ENCODE results near the gene ANKRD36B.
"Not testable (repeated sequence)": the region's sequence is repeated elsewhere in the genome, so short reads cannot be mapped to it uniquely, and the experiment has no call there.

ANKRD36B gene

DNA sequence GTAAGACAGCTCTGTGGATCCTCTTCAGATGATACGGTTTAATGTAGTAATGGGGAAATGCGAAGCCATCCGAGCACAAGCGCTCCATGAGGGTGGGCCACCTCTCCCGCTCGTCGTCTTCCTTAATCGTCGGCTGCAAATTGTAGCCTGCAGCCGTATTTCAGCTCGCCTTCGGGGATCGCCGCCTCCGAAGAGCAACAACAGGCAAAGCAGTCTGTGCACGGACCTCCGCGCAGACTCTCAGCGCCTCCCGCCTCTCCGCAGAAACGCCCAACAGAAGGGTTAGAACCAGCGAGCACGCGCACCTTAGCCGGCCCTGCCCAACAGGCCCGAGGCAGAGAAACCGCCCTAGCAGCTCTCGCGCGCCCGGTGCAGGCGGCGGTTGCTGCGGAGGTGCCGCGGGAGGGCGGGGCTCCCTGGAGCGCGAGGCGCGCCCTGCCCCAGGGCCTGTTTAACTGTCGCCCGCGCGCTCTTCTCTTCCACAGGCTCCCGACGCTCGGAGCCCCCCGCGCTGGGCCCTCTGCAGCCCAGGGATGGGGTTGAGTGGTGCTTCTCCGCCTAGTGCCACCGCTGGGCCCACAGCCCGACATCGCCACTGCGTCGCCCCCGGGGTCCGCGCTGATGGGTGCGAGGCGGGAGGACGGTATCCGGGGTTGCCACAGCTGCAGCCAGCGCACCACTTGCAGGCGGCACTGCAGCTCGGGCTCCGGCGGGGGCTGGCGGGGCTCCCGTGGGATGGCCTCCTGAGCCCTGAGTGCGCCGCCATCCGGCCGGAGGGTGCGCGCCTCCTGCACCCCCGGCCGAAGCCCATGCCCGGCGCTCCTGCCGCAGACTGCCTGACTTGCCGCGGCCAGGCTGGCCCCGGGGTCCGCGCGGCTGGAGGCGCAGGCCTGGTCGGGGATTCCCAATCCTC is at the start of gene ANKRD36B:
TSS of gene ANKRD36B (minus strand) at position 280 of the 913 bp plus-strand sequence. CDS start at position 88, 192 bp downstream.
- peak within 1 kb of the TSS; percentile 89 for H3K27ac ChIP-seq
- H3K9me3 ChIP-seq (ENCODE audit: severe bottlenecking); H3K36me3 ChIP-seq; H3K27me3 ChIP-seq (ENCODE audit: insufficient read depth, low read depth, severe bottlenecking): not testable (repeated sequence)
- H3K4me3 ChIP-seq (ENCODE audit: low read depth, low read length) = peak within 1 kb of the TSS; percentile 72
- peak; percentile 84 for DNase-seq

DNA sequence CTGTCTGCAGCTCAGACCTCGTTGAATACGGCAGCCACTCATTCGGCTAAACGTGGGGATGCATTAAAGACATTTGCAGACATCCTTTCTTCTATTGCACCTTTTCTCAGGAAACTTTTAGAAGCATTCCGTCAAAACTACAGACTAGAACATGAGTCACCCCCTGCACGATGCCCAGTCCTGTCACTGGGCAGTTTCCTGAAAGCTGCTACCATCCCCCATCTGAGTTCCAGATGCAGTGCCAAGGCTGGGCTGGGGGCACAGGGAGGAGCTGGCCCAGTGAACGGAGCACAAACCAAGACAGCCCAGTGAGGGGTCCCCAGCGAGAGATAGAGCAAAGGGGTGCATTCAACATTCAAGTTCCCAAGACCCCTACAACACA is 36.4 kb upstream of the ANKRD36B start:
- not testable (repeated sequence) for H3K9me3 ChIP-seq (ENCODE audit: severe bottlenecking); H3K36me3 ChIP-seq; H3K4me3 ChIP-seq (ENCODE audit: low read depth, low read length); DNase-seq; H3K27ac ChIP-seq; H3K27me3 ChIP-seq (ENCODE audit: insufficient read depth, low read depth, severe bottlenecking)

DNA sequence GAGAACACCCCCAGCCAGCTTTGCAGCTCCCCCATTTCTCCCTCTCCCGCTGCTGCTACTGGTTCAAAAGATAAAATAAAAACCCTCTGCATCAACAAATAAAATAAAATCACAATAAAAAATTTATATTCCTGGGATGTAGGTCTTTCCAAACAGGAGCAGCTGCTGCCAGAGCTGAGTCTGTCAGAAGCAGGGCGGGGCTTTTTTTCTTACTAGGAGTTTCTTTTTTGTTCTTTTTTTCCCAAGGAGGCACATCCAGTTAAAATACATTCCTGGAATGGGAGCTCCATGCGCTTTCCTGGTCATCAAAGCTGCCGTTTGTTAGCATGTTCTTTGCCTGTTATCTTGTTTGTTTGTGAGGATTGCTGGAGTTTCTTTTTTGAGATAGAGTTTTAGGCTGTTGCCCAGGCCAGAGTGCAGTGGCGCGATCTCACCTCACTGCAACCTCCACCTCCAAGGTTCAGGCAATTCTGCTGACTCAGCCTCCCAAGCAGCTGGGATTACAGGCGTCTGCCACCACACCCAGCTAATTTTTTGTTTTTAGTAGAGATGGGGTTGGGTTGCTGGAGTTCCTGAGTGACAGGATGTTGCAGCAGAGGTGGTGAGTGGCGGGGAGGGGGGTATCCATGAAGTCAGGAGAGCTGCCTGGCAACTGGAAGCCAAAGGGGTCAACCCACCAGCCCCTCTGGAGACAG is 35.8 kb upstream of the ANKRD36B start:
- not testable (repeated sequence) for DNase-seq; H3K4me3 ChIP-seq (ENCODE audit: low read depth, low read length); H3K36me3 ChIP-seq

DNA sequence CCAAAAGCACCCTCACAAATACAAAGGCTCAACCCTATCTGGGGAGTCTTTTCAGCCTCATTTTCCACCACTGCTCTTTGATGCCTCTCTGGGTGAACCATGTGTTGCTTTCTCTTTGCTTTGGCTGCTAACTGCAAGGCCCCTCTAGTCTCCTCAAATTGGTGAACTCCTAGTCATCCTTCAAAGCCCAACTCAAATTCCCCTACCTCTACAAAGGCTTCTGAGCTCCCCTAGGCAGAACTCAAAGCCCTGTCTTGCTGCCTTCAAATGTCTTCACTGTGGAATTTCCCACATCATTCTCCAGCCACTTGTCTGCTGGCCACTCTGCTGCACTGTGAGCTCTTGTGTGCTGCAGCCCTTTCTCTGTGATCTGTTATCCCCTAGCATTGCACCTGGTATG is 33.3 kb upstream of the ANKRD36B start:
- H3K27ac ChIP-seq; H3K9me3 ChIP-seq (ENCODE audit: severe bottlenecking); DNase-seq; H3K36me3 ChIP-seq; H3K27me3 ChIP-seq (ENCODE audit: insufficient read depth, low read depth, severe bottlenecking); H3K4me3 ChIP-seq (ENCODE audit: low read depth, low read length): not testable (repeated sequence)

More for the DNA sequence above, 35.8 kb upstream of the ANKRD36B start:
- H3K27ac ChIP-seq; H3K9me3 ChIP-seq (ENCODE audit: severe bottlenecking); H3K27me3 ChIP-seq (ENCODE audit: insufficient read depth, low read depth, severe bottlenecking): not testable (repeated sequence)

DNA sequence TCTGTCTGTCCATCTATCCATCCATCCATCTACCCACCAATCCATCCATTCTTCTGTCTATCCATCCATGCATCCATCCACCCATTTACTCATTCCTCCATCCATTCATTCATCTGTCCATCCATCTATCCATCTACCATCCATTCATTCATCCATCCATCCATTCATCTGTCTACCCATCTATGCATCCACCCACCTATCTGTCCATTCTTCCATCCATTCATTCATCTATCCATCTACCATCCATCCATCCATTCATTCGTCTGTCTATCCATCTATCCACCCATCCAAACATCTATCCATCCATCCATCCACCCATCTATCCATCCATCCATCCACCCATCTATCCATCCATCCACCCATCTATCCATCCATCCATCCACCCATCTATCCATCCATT is 30.8 kb upstream of the ANKRD36B start:
- H3K4me3 ChIP-seq (ENCODE audit: low read depth, low read length); H3K27ac ChIP-seq; H3K36me3 ChIP-seq; DNase-seq; H3K27me3 ChIP-seq (ENCODE audit: insufficient read depth, low read depth, severe bottlenecking); H3K9me3 ChIP-seq (ENCODE audit: severe bottlenecking): not testable (repeated sequence)

DNA sequence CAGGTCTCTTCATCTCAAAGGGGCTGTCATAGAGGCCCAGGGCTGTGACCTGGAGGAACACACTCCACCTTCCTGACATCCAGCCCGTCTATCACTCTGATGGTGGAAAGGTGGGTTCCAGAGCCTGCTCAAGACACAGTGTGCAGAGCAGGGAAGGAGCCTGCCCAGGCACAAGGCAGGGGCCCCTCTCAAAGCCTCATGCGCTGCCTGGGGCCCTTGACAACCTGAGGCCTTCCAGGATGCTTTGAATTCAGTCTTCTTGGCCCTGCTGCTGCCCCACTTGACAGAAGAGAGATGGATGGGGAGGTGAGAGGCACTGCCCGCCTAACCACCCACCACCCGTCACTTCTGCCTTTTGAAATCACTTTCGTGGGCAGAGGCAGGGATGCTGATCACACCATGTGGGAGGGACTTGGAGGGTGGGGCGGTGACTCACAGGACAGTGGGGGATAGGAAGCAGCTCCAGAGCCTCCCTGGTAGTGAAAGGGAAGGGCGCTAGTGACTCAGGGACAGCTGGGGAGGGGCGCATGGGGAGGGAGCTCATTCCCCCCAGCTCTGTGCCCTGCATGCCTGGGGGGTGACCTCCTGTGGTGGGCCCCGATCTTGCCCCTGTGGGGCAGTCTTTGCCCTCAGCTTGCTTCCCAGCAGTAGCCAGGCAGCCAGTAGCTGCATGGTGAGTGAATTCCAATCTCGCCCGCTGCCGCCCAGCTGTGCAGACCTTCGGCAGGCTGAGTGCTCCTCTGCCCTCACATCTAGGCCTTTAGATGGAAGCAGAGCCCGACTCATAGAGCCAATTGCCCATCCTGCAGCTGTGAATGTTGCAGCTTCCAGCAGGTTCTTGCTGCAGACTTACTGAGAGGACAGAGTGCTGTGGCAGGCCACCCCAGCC is 29.5 kb upstream of the ANKRD36B start:
- H3K27ac ChIP-seq; H3K36me3 ChIP-seq; H3K9me3 ChIP-seq (ENCODE audit: severe bottlenecking); H3K4me3 ChIP-seq (ENCODE audit: low read depth, low read length); DNase-seq; H3K27me3 ChIP-seq (ENCODE audit: insufficient read depth, low read depth, severe bottlenecking): not testable (repeated sequence)

DNA sequence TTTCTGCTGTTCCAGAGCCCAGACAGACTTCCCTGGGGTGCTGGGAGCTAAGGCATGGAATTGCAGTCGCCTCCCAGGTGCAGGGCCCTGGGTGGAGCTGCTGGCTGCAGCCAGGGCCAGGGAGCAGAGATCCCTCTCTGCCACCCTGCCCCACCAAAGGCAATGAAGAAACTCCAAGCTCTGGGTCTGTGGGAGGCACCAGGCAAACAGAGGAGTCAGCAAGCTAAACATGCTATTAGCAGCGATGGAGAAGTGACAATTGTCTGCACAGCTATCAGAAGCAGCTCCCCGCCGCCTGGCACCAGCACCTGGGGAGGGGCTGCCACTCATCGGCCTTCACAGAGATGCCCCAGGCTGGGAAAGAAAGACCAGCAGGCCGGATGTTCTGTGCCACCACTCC is 28.2 kb upstream of the ANKRD36B start:
- DNase-seq = no peak
- H3K36me3 ChIP-seq = no peaks in the 10 kb centered on the region
- H3K4me3 ChIP-seq (ENCODE audit: low read depth, low read length) = no peak overlapping the region
- no peak overlapping the region for H3K27ac ChIP-seq
- H3K27me3 ChIP-seq (ENCODE audit: insufficient read depth, low read depth, severe bottlenecking) = no peaks in the 10 kb centered on the region
- no peaks in the 10 kb centered on the region for H3K9me3 ChIP-seq (ENCODE audit: severe bottlenecking)
- TF ChIP-seq, protein P1, sequence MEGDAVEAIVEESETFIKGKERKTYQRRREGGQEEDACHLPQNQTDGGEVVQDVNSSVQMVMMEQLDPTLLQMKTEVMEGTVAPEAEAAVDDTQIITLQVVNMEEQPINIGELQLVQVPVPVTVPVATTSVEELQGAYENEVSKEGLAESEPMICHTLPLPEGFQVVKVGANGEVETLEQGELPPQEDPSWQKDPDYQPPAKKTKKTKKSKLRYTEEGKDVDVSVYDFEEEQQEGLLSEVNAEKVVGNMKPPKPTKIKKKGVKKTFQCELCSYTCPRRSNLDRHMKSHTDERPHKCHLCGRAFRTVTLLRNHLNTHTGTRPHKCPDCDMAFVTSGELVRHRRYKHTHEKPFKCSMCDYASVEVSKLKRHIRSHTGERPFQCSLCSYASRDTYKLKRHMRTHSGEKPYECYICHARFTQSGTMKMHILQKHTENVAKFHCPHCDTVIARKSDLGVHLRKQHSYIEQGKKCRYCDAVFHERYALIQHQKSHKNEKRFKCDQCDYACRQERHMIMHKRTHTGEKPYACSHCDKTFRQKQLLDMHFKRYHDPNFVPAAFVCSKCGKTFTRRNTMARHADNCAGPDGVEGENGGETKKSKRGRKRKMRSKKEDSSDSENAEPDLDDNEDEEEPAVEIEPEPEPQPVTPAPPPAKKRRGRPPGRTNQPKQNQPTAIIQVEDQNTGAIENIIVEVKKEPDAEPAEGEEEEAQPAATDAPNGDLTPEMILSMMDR (IDR thresholded peaks at IDR 0.05; ENCODE audit: low read depth, low read length) = no peak

DNA sequence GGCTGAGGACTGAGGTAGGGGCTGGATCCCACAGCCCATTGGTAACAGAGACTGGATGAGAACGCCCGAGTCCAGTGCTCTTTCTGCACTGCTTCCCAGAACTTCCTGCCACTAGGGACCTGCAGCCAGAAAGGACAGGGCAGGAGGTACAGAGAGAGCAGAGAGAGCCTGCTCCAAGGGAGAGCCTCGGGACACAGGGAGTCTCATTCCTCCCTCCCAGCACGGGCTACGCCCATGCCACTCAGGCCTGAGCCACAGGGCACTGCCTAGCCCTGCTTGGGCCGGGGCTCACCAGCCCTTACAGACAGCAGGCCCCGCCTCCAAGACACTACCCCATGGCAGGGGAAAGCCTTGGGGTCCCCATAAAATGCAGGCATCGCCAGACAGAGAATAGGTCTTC is 26.1 kb upstream of the ANKRD36B start:
- H3K4me3 ChIP-seq (ENCODE audit: low read depth, low read length); DNase-seq; H3K27ac ChIP-seq; H3K36me3 ChIP-seq; H3K9me3 ChIP-seq (ENCODE audit: severe bottlenecking); H3K27me3 ChIP-seq (ENCODE audit: insufficient read depth, low read depth, severe bottlenecking): not testable (repeated sequence)

DNA sequence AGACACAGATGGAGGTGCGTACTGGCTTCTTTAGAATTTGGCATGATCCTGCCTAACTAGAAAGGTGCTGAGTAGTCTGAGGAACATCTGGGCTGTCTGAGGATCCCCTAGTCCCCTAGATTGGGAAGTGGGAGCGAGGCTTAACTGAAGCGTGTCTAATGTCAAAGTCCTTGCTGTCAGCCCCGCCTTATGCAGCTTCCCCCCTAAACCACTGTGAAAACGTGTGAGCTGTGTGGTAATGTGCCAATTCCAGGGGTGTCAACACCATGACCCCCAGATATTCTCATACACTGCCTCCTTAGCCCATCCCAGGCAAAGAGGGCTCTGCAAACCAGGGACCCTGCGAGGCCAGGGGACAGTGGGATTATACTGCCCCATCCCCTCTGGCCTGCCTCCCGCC is 22.2 kb upstream of the ANKRD36B start:
- H3K9me3 ChIP-seq (ENCODE audit: severe bottlenecking); H3K36me3 ChIP-seq; DNase-seq; H3K4me3 ChIP-seq (ENCODE audit: low read depth, low read length); H3K27me3 ChIP-seq (ENCODE audit: insufficient read depth, low read depth, severe bottlenecking); H3K27ac ChIP-seq: not testable (repeated sequence)

DNA sequence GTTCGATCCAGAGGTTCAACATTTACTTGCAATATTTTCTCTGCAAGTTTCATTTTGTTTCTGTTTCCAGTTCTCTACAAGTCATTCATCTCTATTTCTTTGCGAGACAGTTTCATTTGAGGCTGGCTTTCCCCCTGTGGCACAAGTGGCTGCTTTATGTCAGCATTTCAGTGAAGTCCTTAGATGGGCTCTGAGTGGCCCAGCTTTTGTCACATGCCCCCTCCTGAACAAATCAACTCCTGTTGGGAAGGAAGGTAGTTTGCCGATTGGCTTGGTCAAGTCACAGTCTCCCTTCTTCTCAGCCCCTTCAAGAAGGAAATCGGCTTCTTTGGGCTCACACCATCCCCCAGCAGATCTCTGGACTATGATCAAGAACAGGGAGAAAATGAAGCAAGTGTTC is 19.1 kb upstream of the ANKRD36B start:
- not testable (repeated sequence) for DNase-seq; H3K36me3 ChIP-seq; H3K4me3 ChIP-seq (ENCODE audit: low read depth, low read length); H3K27me3 ChIP-seq (ENCODE audit: insufficient read depth, low read depth, severe bottlenecking); H3K27ac ChIP-seq; H3K9me3 ChIP-seq (ENCODE audit: severe bottlenecking)

DNA sequence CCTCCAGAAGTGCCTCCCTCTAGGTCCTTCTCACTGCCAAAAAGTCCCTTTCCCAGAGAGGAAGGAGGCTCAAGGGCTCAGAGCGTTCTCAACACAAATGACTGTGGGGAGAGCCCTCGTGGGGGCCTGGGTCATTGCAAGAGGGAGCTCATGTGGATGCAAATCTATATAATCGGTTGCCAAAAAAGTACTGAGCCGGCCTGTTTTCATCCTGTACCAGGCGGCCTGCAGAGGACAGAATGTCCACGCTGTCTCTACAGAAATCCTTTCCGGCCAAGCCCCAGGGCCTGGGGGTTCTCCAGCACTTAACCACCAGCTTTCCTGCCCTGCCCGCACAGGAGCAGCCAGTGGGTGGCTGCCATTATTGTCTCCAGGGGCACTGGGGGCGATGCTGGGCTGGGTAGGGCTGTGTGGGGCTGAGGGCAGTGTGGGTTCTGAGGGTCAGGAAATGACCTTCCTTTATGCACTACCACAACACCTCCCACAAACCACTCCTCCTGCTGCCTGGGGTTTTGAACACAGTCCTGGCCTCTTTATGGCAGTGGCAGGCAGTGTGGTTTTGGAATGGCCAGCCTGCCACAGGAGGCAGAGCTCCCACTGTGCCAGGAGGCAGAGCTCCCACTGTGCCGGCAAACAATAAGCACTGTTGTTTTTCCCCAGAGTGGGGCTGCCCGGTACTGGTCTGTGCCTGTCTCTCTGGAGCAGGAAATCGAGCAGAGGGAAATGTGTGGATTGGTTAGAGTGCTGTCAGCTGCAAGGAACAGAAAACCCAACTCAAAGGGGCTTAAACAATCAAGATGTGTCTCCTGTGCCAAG is 16.1 kb upstream of the ANKRD36B start:
- not testable (repeated sequence) for H3K9me3 ChIP-seq (ENCODE audit: severe bottlenecking); H3K27ac ChIP-seq; H3K36me3 ChIP-seq; DNase-seq; H3K4me3 ChIP-seq (ENCODE audit: low read depth, low read length); H3K27me3 ChIP-seq (ENCODE audit: insufficient read depth, low read depth, severe bottlenecking)

DNA sequence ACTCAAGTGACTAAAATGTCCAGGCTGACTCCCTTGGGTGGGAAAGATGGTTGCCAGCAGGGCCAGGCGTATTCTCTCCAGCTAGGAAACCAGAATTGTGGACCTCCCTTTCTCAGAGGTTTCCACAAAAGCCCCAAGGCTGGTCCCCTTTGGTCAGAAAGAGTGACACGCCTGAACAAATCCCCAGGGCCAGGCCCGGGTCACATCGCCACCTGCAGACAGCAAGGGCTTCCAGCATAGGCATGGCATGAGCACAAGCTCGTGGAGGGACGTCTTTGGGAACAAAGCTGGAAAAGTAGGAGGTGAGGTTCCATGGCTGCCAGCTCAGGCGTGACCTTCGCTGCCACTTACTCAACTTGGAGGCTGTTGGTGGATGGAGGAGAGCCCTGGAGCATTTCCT is 15.4 kb upstream of the ANKRD36B start:
- H3K9me3 ChIP-seq (ENCODE audit: severe bottlenecking); H3K27me3 ChIP-seq (ENCODE audit: insufficient read depth, low read depth, severe bottlenecking); H3K27ac ChIP-seq; H3K4me3 ChIP-seq (ENCODE audit: low read depth, low read length); DNase-seq; H3K36me3 ChIP-seq: not testable (repeated sequence)
